HG03060 (cell line): ENCODE measurements around the gene CARD10.
"Not testable (repeated sequence)": the region's sequence is repeated elsewhere in the genome, so short reads cannot be mapped to it uniquely, and the experiment has no call there.

Experiments used
- ATAC-seq: cut with Tn5 transposase; IDR thresholded peaks from one replicate; pipeline ENCODE4 v1.9.1; 2021; ENCODE audit warnings: low read depth, moderate number of reproducible peaks; ENCODE audit not compliant: unreplicated experiment

Gene CARD10

GRCh38 chr22:37557321-37558001, 38.2 kb upstream of the CARD10 start:
- no peak for ATAC-seq

GRCh38 chr22:37556710-37557109, 37.5 kb upstream of the CARD10 start:
- no peak for ATAC-seq

- no peak for ATAC-seq
Measured at GRCh38 chr22:37555029-37555428, 35.8 kb upstream of the CARD10 start.

GRCh38 chr22:37553725-37554124, 34.5 kb upstream of the CARD10 start:
- ATAC-seq, result no peak

- no peak for ATAC-seq
Measured at GRCh38 chr22:37552524-37553163, 33.4 kb upstream of the CARD10 start.

- no peak for ATAC-seq
Measured at GRCh38 chr22:37551981-37552380, 32.8 kb upstream of the CARD10 start.

GRCh38 chr22:37550921-37551320, 31.7 kb upstream of the CARD10 start:
- ATAC-seq, result not testable (repeated sequence)

- no peak for ATAC-seq
Measured at GRCh38 chr22:37549704-37550059, 30.5 kb upstream of the CARD10 start.

GRCh38 chr22:37547251-37547741, 28.1 kb upstream of the CARD10 start:
- ATAC-seq, result no peak

- ATAC-seq, result no peak
Measured at GRCh38 chr22:37546437-37547250, 27.4 kb upstream of the CARD10 start.

GRCh38 chr22:37545703-37546436, 26.7 kb upstream of the CARD10 start:
- no peak for ATAC-seq

- no peak for ATAC-seq
Measured at GRCh38 chr22:37544955-37545702, 25.9 kb upstream of the CARD10 start.

- no peak for ATAC-seq
Measured at GRCh38 chr22:37542959-37543358, 23.7 kb upstream of the CARD10 start.

- not testable (repeated sequence) for ATAC-seq
Measured at GRCh38 chr22:37542416-37542815, 23.2 kb upstream of the CARD10 start.

GRCh38 chr22:37539790-37540189, 20.6 kb upstream of the CARD10 start:
- not testable (repeated sequence) for ATAC-seq

GRCh38 chr22:37538590-37539357, 19.6 kb upstream of the CARD10 start:
- ATAC-seq, result peak; percentile 54

- ATAC-seq, result no peak
Measured at GRCh38 chr22:37535159-37535558, 15.9 kb upstream of the CARD10 start.

GRCh38 chr22:37534445-37534844, 15.2 kb upstream of the CARD10 start:
- ATAC-seq, result no peak

GRCh38 chr22:37533995-37534394, 14.8 kb upstream of the CARD10 start:
- ATAC-seq, result no peak
